GM19238 (cell line): ENCODE results near the gene PHACTR3.

Experiments used
- DNase-seq: peaks from one replicate; pipeline ENCODE4 v3.0.0; 2011; ENCODE audit warnings: low spot score; ENCODE audit not compliant: insufficient read length

Gene PHACTR3

GRCh38 chr20:59588236-59588855, 16.0 kb upstream of the PHACTR3 start:
- no peak for DNase-seq

- no peak for DNase-seq
Observed at GRCh38 chr20:59589086-59589684, 15.2 kb upstream of the PHACTR3 start.

GRCh38 chr20:59591061-59591460, 13.3 kb upstream of the PHACTR3 start:
- no peak for DNase-seq

- no peak for DNase-seq
Observed at GRCh38 chr20:59596690-59597089, 7.7 kb upstream of the PHACTR3 start.

- no peak for DNase-seq
Observed at GRCh38 chr20:59597240-59597639, 7.1 kb upstream of the PHACTR3 start.

GRCh38 chr20:59598625-59599310, 5.6 kb upstream of the PHACTR3 start:
- peak; percentile 66 for DNase-seq

- no peak for DNase-seq
Observed at GRCh38 chr20:59599941-59600340, 4.4 kb upstream of the PHACTR3 start.

- DNase-seq: no peak
Observed at GRCh38 chr20:59600472-59600871, 3.9 kb upstream of the PHACTR3 start.

- no peak for DNase-seq
Observed at GRCh38 chr20:59602546-59603080, 1.7 kb upstream of the PHACTR3 start.

- DNase-seq: no peak
Observed at GRCh38 chr20:59603176-59603575, 1.2 kb upstream of the PHACTR3 start.

- no peak for DNase-seq
Observed at GRCh38 chr20:59604741-59605600, 631 bp downstream of the PHACTR3 start.

- no peak for DNase-seq
Observed at GRCh38 chr20:59605601-59606364, 1.4 kb downstream of the PHACTR3 start.

GRCh38 chr20:59606566-59606965, 2.2 kb downstream of the PHACTR3 start:
- no peak for DNase-seq

- no peak for DNase-seq
Observed at GRCh38 chr20:59608396-59608795, 4.1 kb downstream of the PHACTR3 start.

- DNase-seq: no peak
Observed at GRCh38 chr20:59608871-59609270, 4.5 kb downstream of the PHACTR3 start.

- no peak for DNase-seq
Observed at GRCh38 chr20:59611286-59611685, 6.9 kb downstream of the PHACTR3 start.

- DNase-seq: no peak
Observed at GRCh38 chr20:59613861-59614260, 9.5 kb downstream of the PHACTR3 start.

GRCh38 chr20:59614714-59615113, 10.4 kb downstream of the PHACTR3 start:
- DNase-seq: no peak

- no peak for DNase-seq
Observed at GRCh38 chr20:59616306-59616705, 12.0 kb downstream of the PHACTR3 start.

- DNase-seq: no peak
Observed at GRCh38 chr20:59617221-59617620, 12.9 kb downstream of the PHACTR3 start.

GRCh38 chr20:59618131-59618530, 13.8 kb downstream of the PHACTR3 start:
- DNase-seq: no peak
